HG03159 (cell line): ENCODE measurements around the gene KCTD7.
"Not testable (repeated sequence)": the region's sequence is repeated elsewhere in the genome, so short reads cannot be mapped to it uniquely, and the experiment has no call there.

ENCODE experiments used
- ATAC-seq: cut with Tn5 transposase; IDR thresholded peaks from one replicate; pipeline ENCODE4 v1.9.1; 2021; ENCODE audit warnings: mild to moderate bottlenecking, moderate library complexity; ENCODE audit not compliant: unreplicated experiment

Gene KCTD7

GRCh38 chr7:66628361-66629221 is at the start of gene KCTD7:
KCTD7 (plus strand) TSS chr7:66628881; CDS start chr7:66629065, 184 bp downstream.
- ATAC-seq: peak; percentile 87

- not testable (repeated sequence) for ATAC-seq
Measured at GRCh38 chr7:66580380-66580779, 48.3 kb upstream of the KCTD7 start.

GRCh38 chr7:66582816-66583489 is 45.7 kb upstream of the KCTD7 start:
- ATAC-seq: not testable (repeated sequence)

- no peak for ATAC-seq
Measured at GRCh38 chr7:66583490-66584110, 45.1 kb upstream of the KCTD7 start.

GRCh38 chr7:66586181-66586580 is 42.5 kb upstream of the KCTD7 start:
- ATAC-seq: no peak

- ATAC-seq: not testable (repeated sequence)
Measured at GRCh38 chr7:66588226-66588625, 40.5 kb upstream of the KCTD7 start.

- not testable (repeated sequence) for ATAC-seq
Measured at GRCh38 chr7:66588856-66589570, 39.7 kb upstream of the KCTD7 start.

- ATAC-seq: not testable (repeated sequence)
Measured at GRCh38 chr7:66590302-66591057, 38.2 kb upstream of the KCTD7 start.

GRCh38 chr7:66591058-66591798 is 37.5 kb upstream of the KCTD7 start:
- ATAC-seq: peak; percentile 18

- peak; percentile 97 for ATAC-seq
Measured at GRCh38 chr7:66591799-66592596, 36.7 kb upstream of the KCTD7 start.

- ATAC-seq: peak; percentile 6
Measured at GRCh38 chr7:66592597-66593146, 36.0 kb upstream of the KCTD7 start.

- ATAC-seq: not testable (repeated sequence)
Measured at GRCh38 chr7:66594082-66594481, 34.6 kb upstream of the KCTD7 start.

GRCh38 chr7:66597461-66597860 is 31.2 kb upstream of the KCTD7 start:
- no peak for ATAC-seq

- no peak for ATAC-seq
Measured at GRCh38 chr7:66602159-66602558, 26.5 kb upstream of the KCTD7 start.

- no peak for ATAC-seq
Measured at GRCh38 chr7:66604198-66604597, 24.5 kb upstream of the KCTD7 start.

GRCh38 chr7:66606540-66607291 is 22.0 kb upstream of the KCTD7 start:
- not testable (repeated sequence) for ATAC-seq

- ATAC-seq: no peak
Measured at GRCh38 chr7:66609176-66609575, 19.5 kb upstream of the KCTD7 start.

GRCh38 chr7:66614596-66614995 is 14.1 kb upstream of the KCTD7 start:
- not testable (repeated sequence) for ATAC-seq
